Osteoblast (primary cell): ENCODE measurements around the gene SH3TC1. TPM values are rescaled to one million over a fixed set of nuclear protein-coding genes. Genes with fewer than 3 reads are reported as not detected.
A peak's percentile ranks its signal among the peaks of the same experiment; 100 is the strongest.

Source experiments
- DNase-seq: peaks from one replicate; pipeline ENCODE4 v3.0.0; 2011; ENCODE audit warnings: low spot score, mixed read lengths; ENCODE audit not compliant: insufficient read length; ENCODE audit errors: missing footprints
- H2AFZ ChIP-seq: 2 replicates; pipeline ENCODE4 v1.6.0; 2011; ENCODE audit warnings: mild to moderate bottlenecking, low read length
- H3K27ac ChIP-seq: 2 replicates; pipeline ENCODE4 v1.5.1; 2011; ENCODE audit warnings: mild to moderate bottlenecking, low read depth, low read length, moderate library complexity
- H3K27me3 ChIP-seq: 2 replicates; pipeline ENCODE4 v1.6.0; 2012; ENCODE audit warnings: mild to moderate bottlenecking, control low read depth, inconsistent platforms, low read length, moderate library complexity; ENCODE audit not compliant: insufficient read depth
- H3K36me3 ChIP-seq: 2 replicates; pipeline ENCODE4 v1.5.1; 2011; ENCODE audit warnings: mild to moderate bottlenecking, low read length, control low read depth, moderate library complexity; ENCODE audit not compliant: insufficient read depth
- H3K4me1 ChIP-seq: 2 replicates; pipeline ENCODE4 v1.5.1; 2011; ENCODE audit warnings: mild to moderate bottlenecking, low read length, control low read depth, moderate library complexity; ENCODE audit not compliant: insufficient read depth
- H3K4me2 ChIP-seq: 2 replicates; pipeline ENCODE4 v1.6.0; 2011; ENCODE audit warnings: mild to moderate bottlenecking, low read length; ENCODE audit not compliant: insufficient read depth
- H3K4me3 ChIP-seq: fragments of 200-600 bp; sonication (generic); 3 replicates; pipeline ENCODE4 v1.5.1; 2012; ENCODE audit warnings: mild to moderate bottlenecking, low read length, inconsistent platforms; ENCODE audit not compliant: insufficient read depth
- H3K79me2 ChIP-seq: 2 replicates; pipeline ENCODE4 v1.6.0; 2012; ENCODE audit warnings: mild to moderate bottlenecking, low read length, control low read depth, inconsistent platforms; ENCODE audit not compliant: insufficient read depth
- H3K9me3 ChIP-seq: 2 replicates; pipeline ENCODE4 v1.5.1; 2011; ENCODE audit warnings: low read depth, low read length, control low read depth
- H4K20me1 ChIP-seq: 2 replicates; pipeline ENCODE4 v1.6.0; 2012; ENCODE audit warnings: mild to moderate bottlenecking, low read length, control low read depth; ENCODE audit not compliant: insufficient read depth
- total RNA-seq: library from RNA; depleted of rRNA; stranded (reverse); fragments of >200 nt; gene quantifications from 2 replicates; pipeline ENCODE4 v1.2.3, GENCODE V29; 2012
- TF ChIP-seq, protein P1 (sequence below): IDR thresholded peaks from 2 replicates; pipeline ENCODE4 v1.5.1; 2011; ENCODE audit warnings: mild to moderate bottlenecking, low read depth, low read length, moderate library complexity; ENCODE audit errors: extremely low read depth

SH3TC1 gene
- total RNA-seq, 1 donor: 3.6 TPM

DNA sequence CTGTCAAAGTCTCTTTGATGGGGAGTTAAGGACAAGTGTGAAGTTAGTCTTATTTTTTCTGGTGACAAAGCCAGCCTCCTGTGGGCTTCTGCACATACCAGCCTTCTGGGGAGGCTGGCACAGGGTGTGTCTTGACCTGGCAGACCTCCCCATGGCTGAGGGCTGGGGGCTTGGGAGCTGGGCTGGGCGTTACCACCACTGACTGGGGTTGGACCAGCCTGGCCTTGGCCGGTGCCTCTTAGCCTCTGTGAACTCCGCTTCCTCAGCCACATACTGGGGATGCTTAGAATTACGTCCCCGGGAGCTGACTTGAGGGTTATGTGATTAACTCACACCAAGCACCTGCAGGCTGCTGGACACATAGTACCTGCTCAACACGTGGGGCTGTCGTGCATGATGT is 14.0 kb downstream of the SH3TC1 start:
- TF ChIP-seq, protein P1, sequence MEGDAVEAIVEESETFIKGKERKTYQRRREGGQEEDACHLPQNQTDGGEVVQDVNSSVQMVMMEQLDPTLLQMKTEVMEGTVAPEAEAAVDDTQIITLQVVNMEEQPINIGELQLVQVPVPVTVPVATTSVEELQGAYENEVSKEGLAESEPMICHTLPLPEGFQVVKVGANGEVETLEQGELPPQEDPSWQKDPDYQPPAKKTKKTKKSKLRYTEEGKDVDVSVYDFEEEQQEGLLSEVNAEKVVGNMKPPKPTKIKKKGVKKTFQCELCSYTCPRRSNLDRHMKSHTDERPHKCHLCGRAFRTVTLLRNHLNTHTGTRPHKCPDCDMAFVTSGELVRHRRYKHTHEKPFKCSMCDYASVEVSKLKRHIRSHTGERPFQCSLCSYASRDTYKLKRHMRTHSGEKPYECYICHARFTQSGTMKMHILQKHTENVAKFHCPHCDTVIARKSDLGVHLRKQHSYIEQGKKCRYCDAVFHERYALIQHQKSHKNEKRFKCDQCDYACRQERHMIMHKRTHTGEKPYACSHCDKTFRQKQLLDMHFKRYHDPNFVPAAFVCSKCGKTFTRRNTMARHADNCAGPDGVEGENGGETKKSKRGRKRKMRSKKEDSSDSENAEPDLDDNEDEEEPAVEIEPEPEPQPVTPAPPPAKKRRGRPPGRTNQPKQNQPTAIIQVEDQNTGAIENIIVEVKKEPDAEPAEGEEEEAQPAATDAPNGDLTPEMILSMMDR: no peak
- Histone ChIP-seq H3K79me2 (no peaks in the 10 kb centered on the region), H3K4me2 (no peak overlapping the region), H3K4me1 (peaks cover 12% of the 10 kb centered on the region), H3K27me3 (no peaks in the 10 kb centered on the region), H4K20me1 (peaks cover 16% of the 10 kb centered on the region), H3K9me3 (no peaks in the 10 kb centered on the region), H3K36me3 (peaks cover 5% of the 10 kb centered on the region), H3K27ac (no peak overlapping the region), H2AFZ (no peak overlapping the region), H3K4me3 (no peak overlapping the region)
- DNase-seq: no peak

DNA sequence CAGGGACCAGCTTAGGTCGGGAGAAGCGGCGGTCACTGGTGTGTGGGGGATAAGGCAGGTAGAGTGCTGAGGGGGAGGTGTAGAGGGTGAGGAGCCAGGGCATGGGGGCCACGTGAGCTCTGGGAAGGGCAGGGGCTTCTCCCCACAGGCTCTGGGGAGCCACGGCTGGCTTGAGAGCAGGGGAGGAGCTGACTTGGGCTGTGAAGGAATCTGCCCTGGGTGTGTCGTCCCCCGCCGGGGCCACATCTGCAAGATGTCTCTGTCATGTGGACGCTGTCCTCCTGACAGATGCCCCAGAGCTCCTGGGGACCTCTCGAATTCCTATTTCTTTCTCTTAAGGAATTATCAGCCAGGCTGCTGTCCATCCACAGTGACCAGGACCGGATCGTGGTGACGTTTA is 15.0 kb downstream of the SH3TC1 start:
- H3K27me3 ChIP-seq: no peaks in the 10 kb centered on the region
- DNase-seq: no peak
- peaks cover 5% of the 10 kb centered on the region for H3K36me3 ChIP-seq
- peaks cover 12% of the 10 kb centered on the region for H3K4me1 ChIP-seq
- H3K27ac ChIP-seq: no peak overlapping the region
- no peak overlapping the region for H3K4me3 ChIP-seq
- H3K4me2 ChIP-seq: no peak overlapping the region
- no peaks in the 10 kb centered on the region for H3K79me2 ChIP-seq
- TF ChIP-seq, protein P1: no peak
- no peaks in the 10 kb centered on the region for H3K9me3 ChIP-seq
- no peak overlapping the region for H2AFZ ChIP-seq
- H4K20me1 ChIP-seq: peaks cover 16% of the 10 kb centered on the region

DNA sequence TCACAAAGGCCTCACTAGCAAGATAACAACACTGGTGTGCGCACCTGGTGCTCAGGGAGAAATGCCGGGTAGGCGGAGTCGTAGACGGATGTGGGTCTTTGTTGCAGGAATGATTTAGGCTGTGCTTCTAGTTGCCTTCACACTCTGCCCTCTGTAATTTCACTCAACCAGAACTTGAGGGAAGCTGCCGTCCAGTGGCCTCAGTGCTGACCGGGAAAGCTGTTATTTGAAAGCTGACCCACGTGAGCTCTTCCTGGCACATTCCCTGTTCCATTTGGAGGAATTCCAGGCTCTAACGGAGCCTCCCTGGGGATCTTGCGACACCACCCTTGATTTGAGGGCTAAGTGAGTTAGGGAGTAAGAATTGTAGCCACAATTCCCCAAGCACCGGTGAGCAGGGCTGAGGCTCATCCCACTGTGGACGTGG is 15.9 kb downstream of the SH3TC1 start:
- Histone ChIP-seq H3K27me3 (no peaks in the 10 kb centered on the region), H3K4me1 (peaks cover 12% of the 10 kb centered on the region), H4K20me1 (peaks cover 16% of the 10 kb centered on the region), H3K4me2 (peak overlapping the region; percentile 7), H3K9me3 (no peaks in the 10 kb centered on the region), H3K79me2 (no peaks in the 10 kb centered on the region), H3K27ac (no peak overlapping the region), H3K4me3 (no peak overlapping the region), H2AFZ (no peak overlapping the region), H3K36me3 (peaks cover 8% of the 10 kb centered on the region)
- TF ChIP-seq, protein P1: no peak
- peak; percentile 98 for DNase-seq

DNA sequence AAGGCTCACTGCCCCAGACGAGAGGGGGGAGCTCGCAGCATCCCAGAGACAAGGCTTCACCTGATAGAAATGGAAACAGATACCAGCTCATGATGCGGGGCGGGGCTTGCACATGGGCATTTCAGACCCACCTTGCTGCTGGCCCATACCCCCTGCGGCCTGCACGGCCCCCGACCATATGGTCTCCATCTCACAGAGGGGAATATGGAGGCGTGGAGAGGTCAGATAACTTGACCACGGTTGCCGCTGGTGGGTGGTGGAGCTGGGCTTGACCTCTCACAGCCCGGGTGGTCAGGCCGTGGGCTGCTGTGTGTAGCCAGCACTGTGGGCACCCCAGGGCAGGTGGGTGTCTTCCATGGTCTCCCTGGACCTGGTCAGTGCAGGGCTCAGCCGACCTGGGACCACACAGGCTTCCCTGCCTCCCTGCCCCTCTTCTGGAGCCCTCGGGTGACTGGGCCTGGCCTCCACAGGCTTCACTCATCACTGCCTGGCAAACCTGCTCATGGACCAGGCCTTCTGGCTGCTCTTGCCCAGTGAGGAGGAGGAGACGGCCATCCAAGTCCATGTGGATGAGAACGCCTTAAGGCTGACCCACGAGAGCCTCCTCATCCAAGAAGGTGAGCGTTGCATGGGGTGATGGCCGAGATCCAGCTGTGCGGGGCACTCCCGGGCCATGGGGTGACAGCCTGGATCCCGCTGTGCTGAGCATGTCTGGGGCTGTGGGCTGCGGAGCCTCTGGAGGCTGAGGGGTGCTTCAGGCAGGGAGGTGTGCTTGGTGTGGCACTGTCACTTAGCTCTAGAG is 16.8 kb downstream of the SH3TC1 start:
- no peak for DNase-seq
- Histone ChIP-seq H3K9me3 (no peaks in the 10 kb centered on the region), H3K79me2 (no peaks in the 10 kb centered on the region), H3K4me1 (peaks cover 12% of the 10 kb centered on the region), H3K4me2 (peak overlapping the region; percentile 7), H2AFZ (no peak overlapping the region), H3K27ac (no peak overlapping the region), H3K4me3 (no peak overlapping the region), H3K27me3 (no peaks in the 10 kb centered on the region), H3K36me3 (peaks cover 17% of the 10 kb centered on the region), H4K20me1 (peaks cover 16% of the 10 kb centered on the region)
- TF ChIP-seq, protein P1: no peak
